ENCODE data around the gene BEND5. TPM values are rescaled to one million over a fixed set of nuclear protein-coding genes. Genes with fewer than 3 reads are reported as not detected.

BEND5 gene
- total RNA-seq, 4 donors from 2014 or later = 0.64 to 1.4 (median 0.85) TPM

DNA sequence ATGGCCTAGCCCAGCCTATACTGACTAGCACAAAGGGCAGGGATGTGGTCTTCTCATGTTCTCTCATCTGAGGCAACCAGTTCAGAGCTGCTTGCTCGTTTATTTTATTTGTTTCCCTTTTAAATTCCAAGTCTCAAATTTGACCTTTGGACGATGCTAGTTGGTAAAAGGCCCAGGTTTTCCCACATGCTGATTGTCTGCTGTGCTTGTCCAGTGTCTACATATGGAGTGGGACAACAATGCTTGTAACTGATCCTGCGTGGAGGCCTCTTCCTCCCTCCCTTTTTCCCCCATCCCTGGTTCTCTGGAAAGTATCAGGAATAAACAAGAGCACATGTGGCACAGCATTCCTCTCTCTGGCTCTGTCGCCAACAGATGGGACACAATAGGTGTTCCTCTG, 34.0 kb upstream of the BEND5 start:
- TF ChIP-seq EP300 (IDR thresholded peaks at IDR 0.05) (no peak), POLR2A (IDR thresholded peaks at IDR 0.05) (no peak), POLR2AphosphoS5 (IDR thresholded peaks at IDR 0.05) (no peak)
- TF ChIP-seq, protein P1, sequence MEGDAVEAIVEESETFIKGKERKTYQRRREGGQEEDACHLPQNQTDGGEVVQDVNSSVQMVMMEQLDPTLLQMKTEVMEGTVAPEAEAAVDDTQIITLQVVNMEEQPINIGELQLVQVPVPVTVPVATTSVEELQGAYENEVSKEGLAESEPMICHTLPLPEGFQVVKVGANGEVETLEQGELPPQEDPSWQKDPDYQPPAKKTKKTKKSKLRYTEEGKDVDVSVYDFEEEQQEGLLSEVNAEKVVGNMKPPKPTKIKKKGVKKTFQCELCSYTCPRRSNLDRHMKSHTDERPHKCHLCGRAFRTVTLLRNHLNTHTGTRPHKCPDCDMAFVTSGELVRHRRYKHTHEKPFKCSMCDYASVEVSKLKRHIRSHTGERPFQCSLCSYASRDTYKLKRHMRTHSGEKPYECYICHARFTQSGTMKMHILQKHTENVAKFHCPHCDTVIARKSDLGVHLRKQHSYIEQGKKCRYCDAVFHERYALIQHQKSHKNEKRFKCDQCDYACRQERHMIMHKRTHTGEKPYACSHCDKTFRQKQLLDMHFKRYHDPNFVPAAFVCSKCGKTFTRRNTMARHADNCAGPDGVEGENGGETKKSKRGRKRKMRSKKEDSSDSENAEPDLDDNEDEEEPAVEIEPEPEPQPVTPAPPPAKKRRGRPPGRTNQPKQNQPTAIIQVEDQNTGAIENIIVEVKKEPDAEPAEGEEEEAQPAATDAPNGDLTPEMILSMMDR (IDR thresholded peaks at IDR 0.05) = no peak
- Histone ChIP-seq H3K36me3 (no peaks in the 10 kb centered on the region), H3K4me1 (no peaks in the 10 kb centered on the region), H3K9me3 (no peaks in the 10 kb centered on the region), H3K4me3 (no peak overlapping the region), H3K27me3 (no peaks in the 10 kb centered on the region), H3K27ac (no peak overlapping the region)
- DNase-seq (ENCODE audit: low spot score in 2 of 2) = no peak
- 71% methylated on average over 4 of the region's 4 CpGs for WGBS

DNA sequence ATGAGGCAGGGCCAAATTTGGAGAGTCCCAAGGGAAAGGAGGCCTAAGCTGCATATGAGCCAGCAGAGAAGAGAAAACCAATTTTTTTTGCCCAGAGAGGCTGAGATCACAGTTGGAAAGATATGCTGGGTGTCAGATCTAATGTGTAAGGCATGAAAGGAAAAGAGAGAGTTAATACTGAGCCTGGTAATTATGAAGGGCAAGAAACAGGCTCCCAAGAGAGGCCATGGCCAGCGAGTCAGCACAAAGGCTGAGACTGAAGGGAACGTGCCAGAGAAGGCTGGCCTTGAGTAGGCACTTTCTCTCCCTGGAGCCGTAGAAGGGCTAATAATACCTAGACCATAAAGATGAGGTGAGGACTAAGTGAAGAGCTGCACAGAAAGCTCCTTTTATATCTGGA, 31.8 kb upstream of the BEND5 start:
- 11% methylated on average over 3 of the region's 3 CpGs for WGBS
- Histone ChIP-seq H3K9me3 (no peaks in the 10 kb centered on the region), H3K27me3 (no peaks in the 10 kb centered on the region), H3K27ac (no peak overlapping the region), H3K4me1 (no peaks in the 10 kb centered on the region), H3K36me3 (no peaks in the 10 kb centered on the region), H3K4me3 (no peak overlapping the region)
- TF ChIP-seq, protein P1 (IDR thresholded peaks at IDR 0.05) = no peak
- no peak for TF ChIP-seq POLR2AphosphoS5 (IDR thresholded peaks at IDR 0.05)
- TF ChIP-seq EP300 (IDR thresholded peaks at IDR 0.05) = no peak
- TF ChIP-seq POLR2A (IDR thresholded peaks at IDR 0.05) = no peak
- no peak for DNase-seq (ENCODE audit: low spot score in 2 of 2)

DNA sequence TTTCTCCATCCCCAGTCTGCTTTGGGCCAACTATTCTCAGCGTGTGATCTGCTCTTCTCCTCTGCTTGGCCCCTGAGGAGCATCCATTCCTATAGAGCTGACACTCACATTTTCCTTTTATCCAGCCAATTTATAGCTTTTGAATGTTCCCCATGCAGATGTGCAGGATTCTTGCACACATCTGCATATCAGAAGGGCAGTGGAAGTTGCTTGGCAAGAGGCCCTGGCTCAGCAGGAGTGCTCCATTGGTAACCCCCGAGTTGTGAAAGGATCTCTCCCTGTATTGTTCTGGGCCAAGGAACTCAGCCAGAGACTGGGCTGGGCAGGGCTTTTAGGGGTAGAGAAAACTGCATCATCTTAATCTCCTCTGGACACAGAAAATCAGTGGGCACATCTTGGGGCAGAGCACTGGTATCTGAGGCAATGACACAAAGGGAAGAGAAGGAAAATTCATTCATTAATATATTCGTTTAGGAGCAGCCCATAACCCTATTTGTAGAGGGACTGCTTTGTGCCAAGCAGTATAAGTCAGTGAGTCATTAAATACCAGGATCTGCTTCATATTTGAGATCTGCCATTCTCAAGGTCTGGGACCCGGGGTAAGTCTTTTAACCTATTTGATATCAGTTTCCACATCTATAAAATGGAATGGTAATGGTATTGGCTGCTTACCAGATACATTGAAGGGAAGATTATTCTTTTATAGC, 31.0 kb upstream of the BEND5 start:
- H3K4me3 ChIP-seq = no peak overlapping the region
- TF ChIP-seq POLR2A (IDR thresholded peaks at IDR 0.05) = no peak
- TF ChIP-seq EP300 (IDR thresholded peaks at IDR 0.05) = no peak
- TF ChIP-seq, protein P1 (IDR thresholded peaks at IDR 0.05) = no peak
- TF ChIP-seq POLR2AphosphoS5 (IDR thresholded peaks at IDR 0.05) = no peak
- WGBS = 26% methylated on average over 4 of the region's 4 CpGs
- H3K27me3 ChIP-seq = no peaks in the 10 kb centered on the region
- DNase-seq (ENCODE audit: low spot score in 2 of 2) = no peak
- no peaks in the 10 kb centered on the region for H3K9me3 ChIP-seq
- no peaks in the 10 kb centered on the region for H3K4me1 ChIP-seq
- no peaks in the 10 kb centered on the region for H3K36me3 ChIP-seq
- no peak overlapping the region for H3K27ac ChIP-seq

DNA sequence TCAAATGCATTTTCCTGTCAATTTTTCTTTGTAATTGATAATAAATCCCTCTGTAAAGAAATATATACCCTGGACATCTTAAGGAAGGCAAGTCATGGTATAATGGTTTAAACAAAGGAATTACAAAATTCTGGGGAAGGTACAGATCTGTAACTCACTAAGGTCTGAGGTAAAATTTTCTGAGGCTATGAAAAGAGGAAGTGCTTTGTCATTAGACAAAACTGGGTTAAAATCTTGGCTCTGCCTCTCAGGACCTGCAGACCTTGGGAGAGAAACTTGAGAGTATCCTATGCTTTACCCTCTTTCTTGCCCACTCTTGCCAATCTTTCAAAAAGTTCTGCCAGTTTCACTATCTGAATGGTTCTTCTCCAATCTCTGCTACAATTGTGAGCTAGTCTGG, 26.8 kb upstream of the BEND5 start:
- no peaks in the 10 kb centered on the region for H3K27me3 ChIP-seq
- DNase-seq (ENCODE audit: low spot score in 2 of 2) = no peak
- no peaks in the 10 kb centered on the region for H3K4me1 ChIP-seq
- no peaks in the 10 kb centered on the region for H3K36me3 ChIP-seq
- H3K27ac ChIP-seq = no peak overlapping the region
- H3K4me3 ChIP-seq = no peak overlapping the region
- TF ChIP-seq POLR2AphosphoS5 (IDR thresholded peaks at IDR 0.05) = no peak
- TF ChIP-seq EP300 (IDR thresholded peaks at IDR 0.05) = no peak
- no peak for TF ChIP-seq POLR2A (IDR thresholded peaks at IDR 0.05)
- TF ChIP-seq, protein P1 (IDR thresholded peaks at IDR 0.05) = no peak
- H3K9me3 ChIP-seq = no peaks in the 10 kb centered on the region

DNA sequence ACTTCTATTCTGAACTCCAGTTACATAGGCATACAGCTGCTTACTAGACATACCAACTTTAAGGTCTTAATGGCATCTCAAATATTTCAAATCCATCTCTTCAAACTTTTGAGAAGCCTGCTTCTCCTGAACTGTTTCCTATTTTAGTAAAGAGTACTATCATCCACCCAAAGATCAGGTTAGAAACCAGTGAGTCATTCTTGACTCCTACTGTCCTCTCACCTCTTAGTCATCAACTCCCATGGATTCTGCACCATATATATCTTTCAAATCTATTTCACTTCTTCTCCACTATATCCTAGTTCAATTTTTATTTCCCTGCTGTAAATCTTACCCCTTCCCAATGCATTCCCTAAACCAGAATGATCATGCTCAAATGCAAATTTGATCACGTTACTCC, 18.1 kb upstream of the BEND5 start:
- Histone ChIP-seq H3K9me3 (no peaks in the 10 kb centered on the region), H3K27ac (no peak overlapping the region), H3K27me3 (no peaks in the 10 kb centered on the region), H3K36me3 (no peaks in the 10 kb centered on the region), H3K4me3 (no peak overlapping the region), H3K4me1 (no peaks in the 10 kb centered on the region)
- WGBS = 2% methylated on average over 1 of the region's 1 CpG
- TF ChIP-seq POLR2AphosphoS5 (IDR thresholded peaks at IDR 0.05) (no peak), POLR2A (IDR thresholded peaks at IDR 0.05) (no peak), EP300 (IDR thresholded peaks at IDR 0.05) (no peak)
- TF ChIP-seq, protein P1 (IDR thresholded peaks at IDR 0.05) = no peak
- DNase-seq (ENCODE audit: low spot score in 2 of 2) = no peak

Data from suprapubic skin (tissue), 4 donors.